Hematopoietic multipotent progenitor cell treated with erythropoietin and hydrocortisone succinate and interleukin-3 and kit ligand, for 6 days (in vitro differentiated cells): ENCODE data around the gene DNASE1L2.
"Not testable (repeated sequence)": the region's sequence is repeated elsewhere in the genome, so short reads cannot be mapped to it uniquely, and the experiment has no call there.

Experiments used
- DNase-seq: peaks from one replicate; pipeline ENCODE4 v3.0.0-alpha.2; 2015

The DNASE1L2 gene, protein sequence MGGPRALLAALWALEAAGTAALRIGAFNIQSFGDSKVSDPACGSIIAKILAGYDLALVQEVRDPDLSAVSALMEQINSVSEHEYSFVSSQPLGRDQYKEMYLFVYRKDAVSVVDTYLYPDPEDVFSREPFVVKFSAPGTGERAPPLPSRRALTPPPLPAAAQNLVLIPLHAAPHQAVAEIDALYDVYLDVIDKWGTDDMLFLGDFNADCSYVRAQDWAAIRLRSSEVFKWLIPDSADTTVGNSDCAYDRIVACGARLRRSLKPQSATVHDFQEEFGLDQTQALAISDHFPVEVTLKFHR

DNA sequence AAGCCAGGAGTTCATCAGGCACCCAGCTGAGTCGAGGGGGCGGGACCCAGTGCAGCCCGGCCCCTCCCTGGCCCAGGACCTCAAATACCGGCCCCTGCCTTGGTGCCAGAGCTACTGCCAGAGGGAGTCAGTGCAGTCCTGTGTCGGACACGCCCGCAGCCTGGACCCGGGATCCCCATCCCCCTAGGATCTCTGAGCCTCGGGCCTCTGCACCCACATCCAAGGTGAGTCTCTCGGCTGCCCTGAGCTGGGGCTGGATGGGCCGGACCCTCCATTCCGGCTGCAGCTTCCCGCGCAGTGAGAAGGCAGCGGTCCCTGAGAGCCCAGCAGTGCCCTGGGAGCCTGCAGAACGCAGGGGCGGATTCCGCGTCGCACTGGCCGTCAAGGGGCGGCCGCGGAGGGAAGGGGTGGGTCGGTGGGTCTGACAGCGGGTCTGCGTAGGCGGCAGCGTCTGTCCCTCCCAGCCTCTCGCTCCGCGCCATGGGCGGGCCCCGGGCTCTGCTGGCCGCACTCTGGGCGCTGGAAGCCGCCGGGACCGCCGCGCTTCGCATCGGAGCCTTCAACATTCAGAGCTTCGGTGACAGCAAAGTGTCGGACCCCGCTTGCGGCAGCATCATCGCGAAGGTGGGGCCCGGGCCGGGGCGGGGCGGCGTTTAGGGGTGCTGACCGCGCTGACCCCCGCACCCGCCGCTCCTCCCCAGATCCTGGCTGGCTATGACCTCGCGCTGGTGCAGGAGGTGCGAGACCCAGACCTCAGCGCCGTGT is at the start of gene DNASE1L2:
DNASE1L2 (plus strand) TSS at position 108 of the 765 bp plus-strand sequence; CDS start at position 481, 373 bp downstream.
- peak; percentile 51 for DNase-seq

DNA sequence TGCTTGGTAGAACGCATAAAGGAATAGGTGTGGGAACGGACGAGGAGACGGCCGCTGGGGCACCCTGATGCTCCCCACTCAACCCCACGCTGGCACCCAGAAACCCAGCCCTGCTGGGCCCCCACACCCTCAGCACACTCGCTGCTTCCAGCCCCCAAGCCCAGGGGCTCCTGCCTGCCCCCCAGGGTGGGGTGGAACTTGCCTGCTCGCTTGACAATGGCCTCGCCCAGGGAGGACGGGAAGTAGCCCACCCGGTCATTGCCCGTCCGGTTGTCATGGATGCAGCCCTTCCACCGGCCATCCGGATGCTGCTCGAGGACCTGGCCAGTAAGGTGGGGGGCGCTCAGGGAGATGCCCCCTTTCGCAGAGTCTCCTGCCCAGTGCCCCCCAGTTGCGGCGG is 49.7 kb upstream of the DNASE1L2 start:
- no peak for DNase-seq

DNA sequence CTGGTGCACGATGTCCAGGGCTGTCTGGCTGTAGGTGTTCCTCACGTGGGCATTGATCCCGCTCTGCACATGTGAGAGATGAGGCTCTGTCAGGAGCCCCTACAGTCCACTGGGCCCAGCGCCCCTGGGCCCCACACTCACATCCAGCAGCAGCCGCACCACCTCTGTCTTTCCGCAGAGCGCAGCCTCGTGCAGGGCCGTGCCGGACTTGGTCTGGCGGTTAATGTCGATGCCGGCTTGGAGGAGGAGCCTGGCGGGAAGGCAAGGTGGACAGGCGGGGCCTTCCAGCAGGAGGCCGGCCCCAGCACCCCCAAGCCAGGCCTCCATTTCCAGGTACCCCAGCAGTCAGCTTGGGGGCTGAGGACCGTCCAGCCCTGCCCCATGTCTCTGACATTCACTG is 49.0 kb upstream of the DNASE1L2 start:
- no peak for DNase-seq

DNA sequence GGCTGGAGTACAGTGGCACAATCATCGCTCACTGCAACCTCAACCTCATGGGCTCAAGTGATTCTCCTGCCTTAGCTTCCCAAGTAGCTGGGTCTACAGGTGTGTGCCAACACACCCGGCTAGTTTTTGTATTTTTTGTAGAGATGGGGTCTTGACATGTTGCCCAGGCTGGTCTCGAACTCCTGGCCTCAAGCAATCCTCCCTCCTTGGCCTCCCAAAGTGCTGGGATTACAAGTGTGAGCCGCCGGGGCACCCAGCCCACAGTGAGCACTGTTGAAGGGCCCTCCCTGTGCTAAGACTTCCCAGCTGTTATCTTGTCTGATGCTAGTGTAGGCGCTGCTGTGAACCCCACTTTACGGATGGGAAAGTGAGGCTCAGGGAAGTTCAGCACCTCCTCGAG is 47.8 kb upstream of the DNASE1L2 start:
- no peak for DNase-seq

DNA sequence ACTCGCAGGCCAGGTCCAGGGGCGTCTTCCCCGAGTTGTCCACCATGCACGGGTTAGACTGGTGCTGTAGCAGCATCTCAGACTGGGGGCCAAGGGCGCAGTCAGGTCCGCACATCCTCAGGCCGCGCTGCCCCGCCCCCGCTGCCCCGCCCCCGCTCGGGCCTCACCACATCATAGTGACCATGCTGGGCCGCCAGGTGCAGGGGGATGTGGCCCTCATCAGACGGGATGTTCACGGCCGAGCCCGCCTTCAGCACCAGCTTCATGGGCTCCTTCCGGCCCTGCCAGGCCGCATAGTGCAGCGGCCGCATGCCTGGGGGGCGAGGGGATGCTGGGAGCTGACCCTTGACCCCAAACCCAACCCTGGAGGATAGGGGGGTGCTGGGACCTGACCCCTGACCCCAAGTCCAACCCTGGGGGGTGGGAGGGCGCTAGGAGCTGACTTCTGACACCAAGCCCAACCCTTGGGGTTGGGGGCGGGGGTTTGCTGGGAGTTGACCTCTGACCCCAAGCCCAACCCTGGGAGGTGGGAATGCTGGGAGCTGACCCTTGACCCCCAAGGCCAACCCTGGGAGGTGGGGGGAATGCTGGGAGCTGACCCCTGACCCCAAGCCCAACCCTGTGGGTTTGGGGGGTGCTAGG is 46.9 kb upstream of the DNASE1L2 start:
- no peak for DNase-seq

DNA sequence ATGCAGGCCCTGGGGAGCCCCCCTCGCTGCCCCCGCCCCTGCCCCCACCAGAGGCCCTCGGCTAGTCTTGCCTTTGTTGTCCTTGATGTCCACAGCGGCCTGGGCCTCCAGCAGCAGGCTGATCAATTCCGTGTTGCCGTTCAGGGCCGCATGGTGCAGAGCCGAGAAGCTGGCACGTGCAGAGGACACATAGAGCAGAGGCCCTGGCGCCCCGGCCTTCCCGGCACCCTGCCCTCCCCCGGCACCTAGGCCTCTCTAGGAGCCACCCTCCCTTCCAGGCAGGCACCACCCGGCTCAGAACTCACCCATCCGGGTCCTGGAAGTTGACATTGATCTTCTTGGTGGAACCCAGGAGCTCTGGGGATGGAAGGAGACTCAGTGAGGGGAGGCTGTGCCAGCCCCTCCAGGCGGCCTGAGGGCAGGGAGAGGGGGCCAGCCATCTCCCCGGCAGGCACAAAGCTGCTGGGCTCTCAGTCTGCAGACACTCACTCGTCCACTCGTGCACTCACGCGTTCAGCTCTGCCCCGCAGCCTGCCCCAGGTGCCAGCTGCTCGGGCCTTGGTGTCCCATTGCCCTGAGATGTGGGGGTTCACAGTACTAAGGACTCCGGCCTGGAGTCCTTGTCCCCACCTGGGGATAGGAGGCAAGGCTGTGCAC is 46.1 kb upstream of the DNASE1L2 start:
- no peak for DNase-seq

DNA sequence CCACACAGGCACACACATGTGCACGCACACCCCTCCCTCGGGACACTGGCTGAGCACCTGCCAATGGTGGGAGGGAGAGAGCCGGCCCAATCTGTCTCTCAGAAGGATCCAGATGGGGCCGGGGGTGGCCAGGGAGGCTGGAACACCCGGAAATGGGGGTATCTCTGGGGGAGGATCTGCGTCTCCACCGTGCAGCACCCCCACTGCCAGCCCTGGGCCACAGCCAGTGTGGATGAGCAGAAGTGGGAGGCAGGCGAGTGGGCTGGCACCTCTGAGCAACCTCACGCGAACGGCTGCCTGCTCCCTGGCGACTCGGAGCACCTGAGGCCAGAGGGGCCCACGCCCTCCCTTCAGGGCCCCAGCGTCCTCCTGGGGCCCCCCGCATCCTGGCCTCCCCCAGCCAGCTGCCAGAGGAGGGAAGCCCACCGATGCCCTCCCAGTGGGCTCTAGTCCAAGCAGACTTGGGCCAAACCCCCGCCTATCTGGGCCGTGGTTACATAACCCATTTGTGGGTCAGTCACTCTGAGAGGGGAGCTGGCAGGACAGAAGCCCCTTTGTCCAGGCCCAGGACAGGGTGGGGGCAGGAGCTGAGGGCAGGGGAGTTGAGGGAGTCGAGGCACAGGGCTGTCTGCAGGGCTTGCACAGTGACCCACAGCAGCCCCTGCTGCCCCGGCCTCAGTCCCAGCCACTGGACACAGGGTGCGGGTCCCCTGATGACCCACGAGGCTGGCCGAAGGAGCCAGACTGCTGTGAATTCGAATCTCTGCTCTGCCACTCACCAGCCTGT is 45.4 kb upstream of the DNASE1L2 start:
- DNase-seq: no peak

DNA sequence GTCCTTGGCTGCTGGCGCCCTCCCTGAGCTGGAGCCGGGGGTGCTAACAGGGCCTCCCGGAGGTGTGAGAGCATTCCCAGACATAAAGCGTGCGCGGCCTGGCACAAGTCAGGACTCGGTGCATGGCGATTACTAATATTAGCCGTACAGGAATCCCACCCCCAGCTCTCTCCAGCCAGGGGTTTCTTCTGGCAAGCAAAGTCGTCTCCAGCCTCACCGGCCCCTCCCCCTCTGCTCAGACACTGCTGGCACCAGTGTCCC is 44.9 kb upstream of the DNASE1L2 start:
- no peak for DNase-seq

DNA sequence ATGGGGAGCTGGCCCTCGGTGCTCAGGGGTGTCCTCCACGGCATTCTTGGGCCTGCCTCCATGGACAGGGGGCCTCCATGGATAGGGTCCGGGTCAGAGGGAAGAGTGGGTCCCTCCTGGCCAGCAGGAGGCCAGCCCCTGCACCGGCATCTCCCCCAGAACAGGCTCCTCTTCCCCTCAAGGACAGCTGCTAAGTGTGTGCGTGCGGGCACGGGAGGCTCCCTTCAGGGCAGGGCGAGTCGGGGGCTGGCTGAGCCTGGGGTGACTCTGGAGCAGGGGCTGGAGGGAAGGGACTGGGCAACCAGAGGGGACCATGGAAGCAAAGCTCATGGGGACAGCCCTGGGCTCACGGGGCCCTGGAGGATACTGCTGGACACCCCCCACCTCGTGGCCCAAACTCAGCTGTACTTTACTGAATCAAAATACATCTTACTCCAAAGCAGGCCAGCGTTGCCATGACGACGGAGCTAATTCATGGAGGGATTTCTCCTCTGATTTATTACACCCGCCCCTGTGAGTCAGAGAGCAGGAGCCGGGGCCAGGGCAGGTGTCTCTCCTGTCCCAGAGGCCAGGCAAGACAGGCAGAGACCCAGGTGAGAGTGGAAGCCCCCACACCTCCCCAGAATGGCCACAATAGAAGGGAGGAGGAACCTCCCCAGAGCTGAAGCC is 41.9 kb upstream of the DNASE1L2 start:
- peak; percentile 65 for DNase-seq

DNA sequence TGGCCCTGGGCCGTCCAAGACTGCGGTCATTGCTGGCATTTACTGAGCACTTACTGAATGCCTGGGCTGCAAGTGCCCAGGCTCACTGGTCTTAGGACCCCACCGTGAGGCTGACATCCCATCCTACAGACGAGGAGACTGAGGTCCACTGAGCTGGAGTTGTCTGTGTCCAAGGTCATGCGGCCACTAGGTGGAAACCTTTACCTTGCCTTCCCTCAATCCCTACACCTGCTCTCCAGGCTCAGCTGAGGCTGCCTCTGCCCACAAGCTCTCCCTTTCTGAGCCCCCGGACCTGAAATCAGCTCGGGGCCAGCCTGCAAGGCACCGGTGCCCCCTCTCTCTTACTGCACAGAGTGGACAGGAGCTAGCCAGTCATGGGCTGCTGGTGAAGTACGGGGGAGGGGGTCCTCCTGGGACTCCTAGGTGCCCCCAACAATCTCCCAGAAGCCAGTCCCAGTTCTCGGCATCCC is 41.4 kb upstream of the DNASE1L2 start:
- peak; percentile 79 for DNase-seq

DNA sequence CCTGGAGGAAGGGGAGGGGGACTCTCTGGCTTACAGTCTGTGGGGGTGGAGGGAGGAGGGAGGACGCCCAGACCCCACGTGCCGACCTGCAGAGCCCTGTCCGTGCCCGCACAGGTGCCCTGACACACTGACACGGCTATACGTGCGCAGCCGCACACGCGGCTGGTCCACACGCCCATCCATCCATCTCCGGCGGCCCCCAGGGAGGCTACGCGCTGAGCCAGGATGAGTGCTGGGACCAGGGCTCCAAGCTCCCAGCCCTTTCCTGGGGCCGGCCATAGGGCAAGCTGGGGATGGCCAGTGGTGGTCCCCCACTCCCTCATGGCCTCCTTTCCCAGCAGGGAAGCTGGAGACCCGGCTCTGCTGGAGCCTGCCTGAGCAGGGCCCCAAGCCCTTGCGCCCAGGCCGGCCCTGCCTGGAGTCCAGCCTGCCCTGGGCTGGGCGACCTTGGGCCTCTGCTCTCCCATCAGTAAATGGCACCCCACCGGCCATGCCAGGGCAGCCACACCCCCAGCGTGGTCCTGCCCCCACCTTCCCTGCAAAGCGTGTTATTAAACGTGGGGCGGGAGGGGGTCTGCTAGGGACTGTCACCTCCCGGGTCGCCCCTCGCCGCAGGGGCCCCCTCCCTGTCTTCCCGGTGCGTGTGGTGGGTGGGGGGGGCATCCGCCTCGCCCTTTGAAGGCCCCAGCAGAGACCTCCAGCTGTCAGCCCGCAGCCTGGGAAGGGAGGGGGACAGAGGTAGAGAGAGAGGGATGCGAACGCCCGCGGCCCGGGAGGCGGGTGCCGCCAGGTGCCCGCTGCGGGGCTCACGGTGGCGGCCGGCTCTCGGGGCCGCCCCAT is 40.7 kb upstream of the DNASE1L2 start:
- no peak for DNase-seq

DNA sequence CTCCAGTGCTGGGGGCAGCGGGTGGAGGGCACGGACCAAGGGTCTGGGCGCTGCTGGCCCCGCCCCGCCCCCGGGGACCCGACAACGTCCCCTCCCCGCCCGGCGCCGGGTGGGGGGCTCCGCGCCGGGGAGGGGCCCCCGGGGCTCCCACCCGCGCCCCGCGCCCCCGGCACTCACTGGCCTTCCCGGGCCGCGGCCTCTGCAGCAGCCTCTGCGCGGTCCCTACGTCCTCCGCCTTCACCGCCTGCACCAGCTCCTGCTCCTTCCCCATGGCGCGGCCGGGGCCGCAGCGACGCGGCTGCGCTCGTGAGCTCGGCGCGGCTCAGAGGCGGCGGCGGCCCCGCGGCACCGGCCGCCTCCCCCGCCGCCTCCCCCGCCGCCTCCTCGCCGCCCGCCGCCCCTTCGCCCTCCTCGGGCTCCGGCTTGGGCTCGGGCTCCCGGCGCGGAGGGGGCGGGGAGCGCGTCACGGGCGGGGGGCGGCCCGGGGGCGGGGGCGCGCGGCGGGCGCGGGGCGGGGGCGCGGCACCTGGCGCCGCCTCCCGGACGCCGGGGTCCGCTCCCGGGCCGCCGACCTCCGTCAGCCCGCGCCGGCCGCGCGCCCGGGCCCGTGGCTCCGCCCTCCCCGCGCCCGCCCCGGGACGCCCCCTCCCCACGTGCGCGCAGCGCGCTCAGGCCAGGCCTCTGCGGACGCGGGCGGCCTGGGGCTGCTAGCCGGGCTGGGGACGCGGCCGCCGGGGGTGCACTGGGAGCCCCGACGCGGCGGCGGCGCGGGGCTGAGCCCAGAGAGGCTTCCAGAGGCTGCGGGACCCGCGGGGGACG is 39.9 kb upstream of the DNASE1L2 start, which contains the start of gene CASKIN1:
CASKIN1 (minus strand) TSS at position 444 of the 819 bp plus-strand sequence; CDS start at position 271, 173 bp downstream.
- peak; percentile 55 for DNase-seq

DNA sequence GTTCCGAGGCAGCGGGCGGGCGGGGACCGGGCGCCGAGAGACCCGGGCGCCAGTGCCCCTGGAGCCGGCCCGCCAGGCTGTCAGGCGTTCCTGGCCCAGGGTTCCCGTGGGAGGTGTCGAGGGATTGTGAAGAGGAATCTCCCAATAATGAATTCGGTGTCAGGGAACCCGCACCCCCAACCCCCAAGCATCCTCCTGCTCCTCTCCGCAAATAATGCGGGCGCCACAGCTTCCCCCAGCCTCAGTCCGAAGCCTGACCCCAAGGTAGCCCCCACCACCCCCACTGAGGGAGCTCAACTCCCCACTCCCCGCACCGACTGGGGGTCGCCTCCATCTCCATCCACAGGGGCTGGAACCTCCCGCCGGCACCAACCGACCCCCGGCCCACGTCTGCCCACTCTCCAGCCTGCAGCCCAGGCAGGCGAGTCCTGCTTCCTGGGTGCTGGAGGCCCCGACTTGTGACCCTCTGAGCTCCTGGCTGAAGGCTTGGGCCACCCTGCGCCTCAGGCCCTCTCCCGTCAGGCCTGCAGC is 39.2 kb upstream of the DNASE1L2 start:
- no peak for DNase-seq

DNA sequence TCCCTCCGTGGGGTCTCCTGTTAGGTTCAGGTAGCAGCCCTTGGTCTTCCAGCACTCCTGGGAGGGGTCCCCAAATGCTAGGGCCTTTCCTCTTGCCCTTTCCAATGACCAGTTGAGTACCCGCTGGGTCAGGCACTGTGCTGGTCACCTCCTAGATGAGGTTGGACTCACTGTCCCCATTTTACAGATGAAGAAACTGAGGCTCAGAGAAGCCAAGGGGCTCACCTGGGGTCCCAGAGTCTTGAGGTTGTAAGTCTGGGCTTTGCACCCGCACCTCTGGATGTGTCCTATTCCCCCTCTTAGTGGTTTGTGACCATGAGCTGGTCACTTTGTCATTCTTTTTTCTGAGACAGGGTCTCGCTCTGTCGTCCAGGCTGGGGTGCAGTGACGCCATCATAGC is 38.5 kb upstream of the DNASE1L2 start:
- no peak for DNase-seq

DNA sequence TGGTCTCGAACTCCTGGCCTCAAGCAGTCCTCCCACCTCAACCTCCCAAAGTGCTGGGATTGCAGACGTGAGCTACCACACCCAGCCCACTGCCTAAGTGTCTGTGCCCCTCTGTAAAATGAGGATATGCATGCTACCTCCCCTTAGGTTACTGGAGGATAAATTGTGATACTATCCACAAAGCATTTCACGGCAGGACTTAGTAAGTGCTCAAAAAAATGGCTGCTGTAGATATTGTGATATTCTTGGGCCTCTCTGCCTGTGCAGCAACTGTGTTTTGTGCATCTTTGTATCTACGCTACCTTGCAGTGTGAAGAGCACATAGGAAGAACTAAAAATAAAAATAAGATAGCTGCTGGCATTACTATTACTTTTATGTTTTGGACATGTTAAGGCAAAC is 38.0 kb upstream of the DNASE1L2 start:
- DNase-seq: no peak

DNA sequence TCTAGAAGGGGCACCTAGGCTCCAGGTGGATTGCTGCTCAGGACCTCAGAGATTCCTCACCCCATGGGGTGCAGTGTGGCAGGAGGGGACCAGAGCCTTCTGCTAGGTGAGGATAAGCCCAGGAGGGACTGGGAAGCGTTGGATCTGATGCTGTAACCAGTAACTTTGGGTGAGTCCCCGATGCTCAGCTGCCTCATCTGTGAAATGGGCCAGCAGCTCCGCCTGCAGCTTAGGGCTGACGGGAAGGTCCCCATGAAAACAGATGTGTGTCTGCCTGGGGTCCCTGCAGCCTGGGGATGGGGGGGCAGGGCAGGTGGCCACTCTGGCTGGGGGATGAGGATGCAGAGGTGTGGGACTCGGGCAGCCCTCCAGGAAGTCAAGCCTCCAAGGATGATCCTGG is 37.1 kb upstream of the DNASE1L2 start:
- no peak for DNase-seq

DNA sequence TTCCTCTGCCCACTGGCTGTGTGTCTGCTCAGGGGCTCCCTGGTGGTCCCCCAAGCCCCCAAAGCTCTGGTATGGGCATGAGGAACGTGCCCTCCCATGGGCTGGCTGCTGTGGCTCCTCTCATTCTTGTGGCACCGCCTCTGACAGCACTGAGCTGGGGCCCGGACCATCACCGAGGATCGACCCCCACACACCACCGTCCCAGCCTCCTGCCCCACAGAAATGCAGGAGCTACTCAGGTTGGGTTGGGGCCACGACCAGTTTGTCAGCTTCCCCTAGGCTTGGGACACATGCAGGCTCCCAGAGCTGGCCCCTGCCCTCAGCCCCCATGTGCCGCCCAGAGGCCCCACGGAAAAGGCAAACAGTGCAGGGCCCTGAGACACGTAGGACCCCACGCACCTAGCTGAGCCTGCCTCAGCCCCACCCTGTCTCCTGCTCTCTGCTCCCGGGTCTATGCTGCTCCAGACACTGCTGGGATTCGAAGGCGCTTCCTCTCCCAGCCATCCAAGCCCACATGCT is 36.6 kb upstream of the DNASE1L2 start:
- no peak for DNase-seq

DNA sequence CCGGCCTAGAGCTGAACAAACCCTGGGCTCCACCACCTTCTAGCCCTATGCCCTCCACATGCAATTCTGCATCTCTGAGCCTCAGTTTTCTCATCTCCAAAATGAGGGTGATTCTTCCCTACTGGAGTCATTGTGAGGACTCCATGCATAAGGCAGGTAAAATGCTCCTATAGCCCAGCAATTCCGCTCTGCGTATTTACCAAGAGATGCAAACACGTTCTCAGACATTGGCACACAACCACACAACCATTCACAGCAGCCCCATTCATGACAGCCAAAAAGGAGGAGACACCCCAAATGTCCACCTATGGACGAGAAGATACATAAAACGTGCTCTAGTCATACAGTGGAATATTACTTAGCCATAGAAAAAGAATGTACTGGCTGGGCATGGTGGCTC is 35.9 kb upstream of the DNASE1L2 start:
- DNase-seq: no peak

DNA sequence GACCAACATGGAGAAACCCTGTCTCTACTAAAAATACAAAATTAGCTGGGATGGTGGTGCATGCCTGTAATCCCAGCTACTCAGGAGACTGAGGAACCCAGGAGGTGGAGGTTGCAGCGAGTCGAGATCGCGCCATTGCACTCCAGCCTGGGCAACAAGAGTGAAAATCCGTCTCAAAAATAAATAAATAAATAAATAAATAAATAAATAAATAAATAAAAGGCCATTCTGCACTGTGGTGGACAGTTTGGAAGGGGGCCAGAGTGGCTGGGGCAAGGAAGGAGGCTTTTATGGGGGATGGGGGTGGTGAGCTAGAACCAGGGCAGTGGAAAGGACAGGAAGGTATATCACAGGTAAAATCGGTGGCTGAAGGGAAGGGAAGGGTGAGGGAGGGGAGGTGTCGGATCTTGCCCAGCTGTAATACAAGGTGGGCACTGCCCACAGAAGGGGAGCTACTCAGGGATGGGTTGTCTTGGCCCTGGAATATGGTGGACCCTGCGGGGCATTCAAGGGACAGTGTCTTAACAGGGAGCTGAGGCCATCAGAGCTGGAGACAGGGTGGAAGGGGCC is 33.0 kb upstream of the DNASE1L2 start:
- DNase-seq: not testable (repeated sequence)
